SK-N-MC (cell line): Measurements from ENCODE around the gene TAF4.

Experiments used
- EZH2 ChIP-seq: fragments of 200-600 bp; sonication (generic); IDR thresholded peaks from one replicate; pipeline ENCODE4 v1.6.1; 2017; ENCODE audit warnings: antibody characterized with exemption
- FOXP2 ChIP-seq: optimal IDR thresholded peaks from 2 replicates; pipeline ENCODE3; 2011; ENCODE audit warnings: mild to moderate bottlenecking, moderate library complexity; ENCODE audit not compliant: insufficient read depth; ENCODE audit errors: extremely low read length, control extremely low read depth
- POLR2AphosphoS5 ChIP-seq: IDR thresholded peaks from 2 replicates; pipeline ENCODE4 v1.6.1; 2012; ENCODE audit warnings: mild to moderate bottlenecking, low read depth, low read length, borderline replicate concordance

DNA sequence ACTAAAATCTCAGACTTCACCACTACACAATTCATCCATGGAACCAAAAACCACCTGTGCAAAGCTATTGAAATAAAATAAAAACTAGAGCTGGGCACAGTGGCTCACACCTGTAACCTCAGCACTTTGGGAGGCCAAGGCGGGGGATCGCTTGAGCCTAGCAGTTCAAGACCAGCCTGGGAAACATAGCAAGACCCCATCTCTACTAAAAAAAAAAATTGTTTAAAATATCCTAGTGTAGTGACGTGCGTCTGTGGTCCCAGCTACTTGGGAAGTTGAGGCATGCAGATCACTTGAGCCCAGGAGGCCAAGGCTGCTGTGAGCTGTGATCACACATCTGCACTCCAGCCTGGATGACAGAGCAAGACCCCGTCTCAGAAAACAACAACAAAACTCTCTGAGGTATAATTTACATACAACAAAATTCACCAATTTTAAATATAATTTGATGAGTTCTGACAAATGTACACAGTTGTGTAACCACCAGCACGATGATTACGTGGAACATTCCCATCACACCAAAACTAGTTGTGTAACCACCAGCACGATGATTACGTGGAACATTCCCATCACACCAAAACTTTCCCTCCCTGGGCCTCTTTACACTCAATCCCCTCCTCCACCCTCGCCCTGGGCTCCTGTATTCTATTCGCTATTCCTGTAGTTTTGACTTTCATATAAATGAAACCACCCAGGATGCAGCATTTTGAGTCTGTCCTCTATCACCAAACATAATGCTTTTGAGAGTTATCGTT lies 107.5 kb downstream of the TAF4 start:
- TF ChIP-seq EZH2 (no peak), POLR2AphosphoS5 (no peak), FOXP2 (no peak)
